Measurements from ENCODE around the gene TRAPPC3.
A peak's percentile ranks its signal among the peaks of the same experiment; 100 is the strongest.
"Not testable (repeated sequence)": the region's sequence is repeated elsewhere in the genome, so short reads cannot be mapped to it uniquely, and the experiment has no call there.

TRAPPC3 gene

DNA sequence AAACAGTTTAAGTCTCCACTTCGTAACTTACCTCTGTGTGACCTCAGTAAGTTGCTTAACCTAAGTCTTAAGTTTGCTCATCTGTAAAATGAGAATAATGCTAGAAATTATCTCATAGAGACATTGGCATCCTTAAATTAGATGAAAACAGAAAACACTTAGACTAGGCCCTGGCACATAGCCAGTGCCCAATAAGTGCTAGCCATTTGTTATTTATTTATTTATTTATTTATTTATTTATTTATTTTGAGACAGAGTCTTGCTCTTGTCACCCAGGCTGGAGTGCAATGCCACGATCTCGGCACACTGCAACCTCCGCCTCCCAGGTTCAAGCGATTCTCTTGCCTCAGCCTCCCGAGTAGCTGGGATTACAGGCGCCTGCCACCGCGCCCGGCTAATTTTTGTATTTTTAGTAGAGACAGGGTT is 9.6 kb upstream of the TRAPPC3 start:
- H3K27me3 ChIP-seq (replicated peaks; ENCODE audit: control insufficient read depth, insufficient read depth, low read length, poor library complexity, severe bottlenecking); H3K9me3 ChIP-seq (ENCODE audit: control insufficient read depth, low read length); DNase-seq; H3K4me3 ChIP-seq (ENCODE audit: insufficient read depth, low read depth, low read length, poor library complexity, severe bottlenecking); H3K36me3 ChIP-seq (ENCODE audit: control insufficient read depth, insufficient read depth, low read length): not testable (repeated sequence)
- Histone ChIP-seq H3K4me1 (ENCODE audit: control insufficient read depth, insufficient read depth, low read length, poor library complexity, severe bottlenecking) (peaks cover 69% of the 10 kb centered on the region), H3K27ac (ENCODE audit: insufficient read depth, low read length, poor library complexity, severe bottlenecking) (peak overlapping the region; percentile 97)

- no peaks in the 10 kb centered on the region for H3K9me3 ChIP-seq (ENCODE audit: control insufficient read depth, low read length)
- no peak for DNase-seq
- H3K4me3 ChIP-seq (ENCODE audit: insufficient read depth, low read depth, low read length, poor library complexity, severe bottlenecking), result peak overlapping the region; percentile 91
- H3K27ac ChIP-seq (ENCODE audit: insufficient read depth, low read length, poor library complexity, severe bottlenecking), result peak overlapping the region; percentile 97
- no peaks in the 10 kb centered on the region for H3K36me3 ChIP-seq (ENCODE audit: control insufficient read depth, insufficient read depth, low read length)
- peaks cover 67% of the 10 kb centered on the region for H3K4me1 ChIP-seq (ENCODE audit: control insufficient read depth, insufficient read depth, low read length, poor library complexity, severe bottlenecking)
- no peaks in the 10 kb centered on the region for H3K27me3 ChIP-seq (replicated peaks; ENCODE audit: control insufficient read depth, insufficient read depth, low read length, poor library complexity, severe bottlenecking)
Measured at GRCh38 chr1:36157973-36158826, 8.9 kb upstream of the TRAPPC3 start.

DNA sequence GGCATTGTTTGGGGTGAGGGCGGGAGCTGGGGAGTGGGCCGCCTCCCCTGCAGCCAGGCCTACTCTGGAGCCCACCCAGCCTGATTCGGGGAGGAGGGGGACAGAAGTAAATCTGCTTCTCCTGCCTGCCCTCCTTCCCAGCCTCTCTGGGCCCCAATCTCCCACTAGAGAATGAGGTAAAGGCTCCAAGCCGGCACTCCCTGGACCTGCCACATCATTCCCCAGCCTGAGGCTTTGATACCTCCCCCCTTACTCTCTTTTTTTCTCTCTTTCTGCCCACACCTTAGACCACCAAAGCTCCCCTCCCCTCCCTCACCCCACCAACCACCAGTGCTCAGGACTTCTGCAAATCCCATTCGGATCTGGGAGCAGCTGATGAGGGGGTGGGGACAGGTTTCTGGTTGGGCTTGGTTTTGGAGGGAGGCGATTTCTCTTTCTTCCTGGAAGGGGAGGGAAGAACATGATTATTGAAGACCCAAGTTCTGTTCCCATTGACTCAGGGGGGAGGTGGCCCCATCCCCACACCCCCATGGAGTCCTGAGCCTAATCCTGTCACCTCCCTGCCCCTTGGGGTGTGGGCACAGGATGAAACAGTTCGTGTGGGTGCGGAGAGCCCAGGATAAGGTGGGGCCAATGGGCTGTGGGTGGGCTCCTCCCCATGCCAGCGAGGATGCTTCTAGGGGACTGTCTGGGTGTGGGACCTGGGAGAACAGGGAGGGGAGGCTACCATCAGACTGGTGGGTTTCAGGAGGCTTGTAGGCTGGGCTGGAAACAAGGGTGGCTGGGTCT is 8.0 kb upstream of the TRAPPC3 start:
- Histone ChIP-seq H3K27me3 (replicated peaks; ENCODE audit: control insufficient read depth, insufficient read depth, low read length, poor library complexity, severe bottlenecking) (no peaks in the 10 kb centered on the region), H3K4me1 (ENCODE audit: control insufficient read depth, insufficient read depth, low read length, poor library complexity, severe bottlenecking) (peaks cover 67% of the 10 kb centered on the region)

GRCh38 chr1:36156329-36157114 is 7.2 kb upstream of the TRAPPC3 start:
- no peaks in the 10 kb centered on the region for H3K27me3 ChIP-seq (replicated peaks; ENCODE audit: control insufficient read depth, insufficient read depth, low read length, poor library complexity, severe bottlenecking)
- peaks cover 67% of the 10 kb centered on the region for H3K4me1 ChIP-seq (ENCODE audit: control insufficient read depth, insufficient read depth, low read length, poor library complexity, severe bottlenecking)
- H3K27ac ChIP-seq (ENCODE audit: insufficient read depth, low read length, poor library complexity, severe bottlenecking), result peak overlapping the region; percentile 97
- H3K4me3 ChIP-seq (ENCODE audit: insufficient read depth, low read depth, low read length, poor library complexity, severe bottlenecking), result peak overlapping the region; percentile 91
- DNase-seq, result peak in 1 of 3 donors; percentile 41
- H3K36me3 ChIP-seq (ENCODE audit: control insufficient read depth, insufficient read depth, low read length), result no peaks in the 10 kb centered on the region
- H3K9me3 ChIP-seq (ENCODE audit: control insufficient read depth, low read length), result no peaks in the 10 kb centered on the region

More for the DNA sequence above, 8.0 kb upstream of the TRAPPC3 start:
- DNase-seq, result no peak
- no peaks in the 10 kb centered on the region for H3K36me3 ChIP-seq (ENCODE audit: control insufficient read depth, insufficient read depth, low read length)
- no peaks in the 10 kb centered on the region for H3K9me3 ChIP-seq (ENCODE audit: control insufficient read depth, low read length)
- H3K4me3 ChIP-seq (ENCODE audit: insufficient read depth, low read depth, low read length, poor library complexity, severe bottlenecking), result peak overlapping the region; percentile 91
- H3K27ac ChIP-seq (ENCODE audit: insufficient read depth, low read length, poor library complexity, severe bottlenecking), result peak overlapping the region; percentile 97

DNA sequence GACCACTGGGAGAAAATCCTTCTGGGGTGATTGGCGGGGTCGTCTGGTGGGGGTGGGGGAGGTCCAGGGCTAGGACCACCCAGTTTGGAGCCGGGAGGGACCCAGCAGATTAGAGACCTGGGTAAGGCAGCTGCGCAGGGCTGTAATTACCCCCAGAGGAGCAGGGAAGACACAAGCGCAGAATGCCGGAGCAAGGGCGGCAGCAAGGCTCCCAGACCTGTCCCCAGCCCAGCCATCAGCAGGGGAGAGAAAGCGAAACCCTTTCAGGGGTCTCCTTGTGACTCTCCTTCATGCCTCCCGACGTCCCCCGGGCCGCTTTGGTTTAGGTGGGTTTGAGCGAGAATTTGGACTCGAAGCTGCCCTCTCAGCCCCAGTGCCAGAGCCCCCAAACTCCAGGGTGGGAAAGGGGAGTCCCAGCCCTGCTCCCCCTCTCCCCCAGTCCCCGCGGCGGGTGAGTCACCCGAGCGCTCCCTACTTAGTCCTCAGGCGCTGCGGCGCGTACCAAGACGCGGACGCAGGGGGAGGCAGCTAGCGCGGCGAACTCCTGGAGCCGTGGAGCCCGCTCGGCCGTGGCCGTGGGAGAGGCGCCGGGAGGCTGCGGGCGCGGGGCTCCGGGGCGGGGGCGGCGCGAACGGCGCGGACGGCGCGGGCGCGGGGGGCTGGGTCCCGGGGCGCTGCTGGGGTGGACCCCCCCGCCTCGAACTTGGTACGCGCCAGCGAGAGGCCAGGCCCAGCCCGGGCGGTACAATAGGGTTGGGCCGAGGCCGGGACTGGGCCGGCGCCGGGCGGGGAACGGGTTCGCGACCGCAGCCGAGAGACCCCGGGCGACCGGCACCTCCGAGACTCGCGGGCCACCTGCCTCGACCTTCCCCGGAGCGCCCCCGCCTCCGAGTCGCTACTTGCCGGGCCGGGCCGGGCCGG is 6.4 kb upstream of the TRAPPC3 start, which contains the start of gene MAP7D1:
MAP7D1 (plus strand) TSS at position 753 of the 921 bp plus-strand sequence. CDS start 258 bp downstream, outside the sequence.
- Histone ChIP-seq H3K36me3 (ENCODE audit: control insufficient read depth, insufficient read depth, low read length) (no peaks in the 10 kb centered on the region), H3K27ac (ENCODE audit: insufficient read depth, low read length, poor library complexity, severe bottlenecking) (peak within 1 kb of the TSS; percentile 97), H3K4me3 (ENCODE audit: insufficient read depth, low read depth, low read length, poor library complexity, severe bottlenecking) (peak within 1 kb of the TSS; percentile 91), H3K4me1 (ENCODE audit: control insufficient read depth, insufficient read depth, low read length, poor library complexity, severe bottlenecking) (peaks cover 68% of the 10 kb centered on the region), H3K27me3 (replicated peaks; ENCODE audit: control insufficient read depth, insufficient read depth, low read length, poor library complexity, severe bottlenecking) (no peaks in the 10 kb centered on the region), H3K9me3 (ENCODE audit: control insufficient read depth, low read length) (no peaks in the 10 kb centered on the region)
- DNase-seq, result peak; percentile 73 to 84 (median 80)

DNA sequence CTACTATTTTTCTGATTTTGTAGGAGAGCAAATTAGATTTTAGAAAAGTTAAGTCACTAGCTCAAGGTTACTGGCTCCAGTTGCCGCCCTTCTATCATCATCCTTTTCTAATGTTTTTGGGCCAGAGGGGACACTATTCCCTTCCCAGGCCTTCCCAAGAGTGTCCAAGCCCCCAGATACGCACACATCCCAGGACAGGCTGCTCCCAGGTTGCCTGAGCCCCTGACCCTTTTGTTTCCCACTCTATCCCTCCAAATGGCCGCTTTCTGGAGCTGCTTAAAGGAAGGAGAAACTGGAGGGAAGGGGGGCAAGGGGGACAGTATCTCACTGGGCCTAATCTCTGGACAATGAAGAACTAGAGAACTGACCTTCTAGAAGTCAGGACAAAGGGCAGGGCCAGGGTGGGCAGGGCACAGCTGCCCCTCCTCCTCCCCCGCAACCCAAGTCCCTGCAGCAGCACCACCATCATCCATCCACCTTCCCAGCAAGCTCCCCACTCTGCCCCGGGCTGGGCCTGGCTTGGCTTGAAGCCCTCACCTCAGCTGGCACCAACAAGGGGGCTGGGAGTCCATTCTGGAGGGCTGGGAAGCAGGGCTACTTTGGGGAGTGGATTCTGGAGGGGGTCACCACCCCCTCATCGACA is 5.6 kb upstream of the TRAPPC3 start:
- peaks cover 68% of the 10 kb centered on the region for H3K4me1 ChIP-seq (ENCODE audit: control insufficient read depth, insufficient read depth, low read length, poor library complexity, severe bottlenecking)
- peak overlapping the region; percentile 97 for H3K27ac ChIP-seq (ENCODE audit: insufficient read depth, low read length, poor library complexity, severe bottlenecking)
- no peaks in the 10 kb centered on the region for H3K9me3 ChIP-seq (ENCODE audit: control insufficient read depth, low read length)
- no peaks in the 10 kb centered on the region for H3K27me3 ChIP-seq (replicated peaks; ENCODE audit: control insufficient read depth, insufficient read depth, low read length, poor library complexity, severe bottlenecking)
- DNase-seq, result no peak
- H3K4me3 ChIP-seq (ENCODE audit: insufficient read depth, low read depth, low read length, poor library complexity, severe bottlenecking), result peak overlapping the region; percentile 91
- no peaks in the 10 kb centered on the region for H3K36me3 ChIP-seq (ENCODE audit: control insufficient read depth, insufficient read depth, low read length)

DNA sequence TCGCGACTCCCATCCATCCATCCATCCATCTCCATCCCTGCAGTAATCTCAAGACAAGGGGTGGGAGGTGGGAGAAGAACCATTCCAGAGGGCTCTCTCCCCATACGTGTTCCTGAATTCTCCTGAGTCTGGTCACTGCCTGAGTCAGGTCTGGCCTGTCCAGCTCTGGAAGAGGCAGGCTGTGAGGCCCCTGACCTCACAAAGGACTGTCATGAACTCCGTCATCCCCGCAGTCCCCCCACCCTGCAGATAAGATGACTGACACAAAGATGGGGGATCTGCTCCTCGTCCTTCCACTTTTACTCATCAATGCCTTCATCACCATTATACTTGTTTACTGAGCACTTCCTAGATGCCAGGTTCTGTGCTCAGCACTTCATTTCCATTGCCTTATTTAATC is 5.0 kb upstream of the TRAPPC3 start:
- Histone ChIP-seq H3K4me1 (ENCODE audit: control insufficient read depth, insufficient read depth, low read length, poor library complexity, severe bottlenecking) (peaks cover 66% of the 10 kb centered on the region), H3K27ac (ENCODE audit: insufficient read depth, low read length, poor library complexity, severe bottlenecking) (no peak overlapping the region), H3K27me3 (replicated peaks; ENCODE audit: control insufficient read depth, insufficient read depth, low read length, poor library complexity, severe bottlenecking) (no peaks in the 10 kb centered on the region), H3K9me3 (ENCODE audit: control insufficient read depth, low read length) (no peaks in the 10 kb centered on the region), H3K4me3 (ENCODE audit: insufficient read depth, low read depth, low read length, poor library complexity, severe bottlenecking) (no peak overlapping the region), H3K36me3 (ENCODE audit: control insufficient read depth, insufficient read depth, low read length) (no peaks in the 10 kb centered on the region)
- DNase-seq, result no peak

DNA sequence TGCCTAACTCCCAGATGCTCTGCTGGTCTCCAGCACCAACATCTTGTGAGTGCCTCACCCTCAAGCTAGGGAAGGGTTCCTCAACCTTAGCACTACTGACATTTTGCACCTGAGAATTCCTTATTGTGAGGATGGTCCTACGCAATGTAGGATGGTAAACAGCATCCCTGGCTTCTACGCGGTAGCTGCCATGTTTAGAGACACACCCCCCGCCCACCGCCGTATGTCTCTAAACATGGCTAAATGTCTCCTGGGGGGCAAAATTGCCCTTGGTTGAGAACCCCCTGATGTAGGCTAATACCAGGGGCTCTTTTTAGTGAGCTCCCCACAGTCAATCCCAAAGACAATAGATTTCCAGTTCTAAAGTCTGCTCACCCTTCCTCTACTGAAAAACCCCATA is 4.2 kb upstream of the TRAPPC3 start:
- H3K36me3 ChIP-seq (ENCODE audit: control insufficient read depth, insufficient read depth, low read length), result no peaks in the 10 kb centered on the region
- H3K27ac ChIP-seq (ENCODE audit: insufficient read depth, low read length, poor library complexity, severe bottlenecking), result peak overlapping the region; percentile 91
- DNase-seq, result no peak
- H3K9me3 ChIP-seq (ENCODE audit: control insufficient read depth, low read length), result no peaks in the 10 kb centered on the region
- H3K4me3 ChIP-seq (ENCODE audit: insufficient read depth, low read depth, low read length, poor library complexity, severe bottlenecking), result no peak overlapping the region
- no peaks in the 10 kb centered on the region for H3K27me3 ChIP-seq (replicated peaks; ENCODE audit: control insufficient read depth, insufficient read depth, low read length, poor library complexity, severe bottlenecking)
- peaks cover 64% of the 10 kb centered on the region for H3K4me1 ChIP-seq (ENCODE audit: control insufficient read depth, insufficient read depth, low read length, poor library complexity, severe bottlenecking)

Measured in effector memory CD4-positive, alpha-beta T cell (primary cell).